IMR-90 (cell line): ENCODE measurements around the gene PAX8. TPM values are rescaled to one million over a fixed set of nuclear protein-coding genes. Genes with fewer than 3 reads are reported as not detected.

Source experiments
- CTCF ChIP-seq: conservative IDR thresholded peaks from 2 replicates; pipeline ENCODE4 v1.5.1; 2012; ENCODE audit warnings: mild to moderate bottlenecking, low read depth, low read length, improper control_type of control experiment
- polyA plus RNA-seq, 3 experiments: library from polyadenylated mRNA; depleted of rRNA; stranded (reverse); fragments of >200 nt; gene quantifications; 2 replicates each; pipeline ENCODE4 v1.2.3, GENCODE V29; 2012; ENCODE audit warnings: low replicate concordance in 1 of 3
- total RNA-seq: library from RNA; depleted of rRNA; stranded (reverse); fragments of >200 nt; gene quantifications from 2 replicates; pipeline ENCODE4 v1.2.3, GENCODE V29; 2012

PAX8 gene
- total and polyA plus RNA-seq, 2 of the 4 experiments (the other 2 are of a cell fraction): 0.18 to 1.5 TPM

- TF ChIP-seq CTCF: no peak
Measured at GRCh38 chr2:113240915-113241911, 37.5 kb downstream of the PAX8 start (continued).
